K562 (cell line): ENCODE data around the gene ERBB3. TPM values are rescaled to one million over a fixed set of nuclear protein-coding genes. Genes with fewer than 3 reads are reported as not detected.

Experiments used
- EP300 ChIP-seq: IDR thresholded peaks from 2 replicates; pipeline ENCODE4 v1.6.1; 2012; ENCODE audit warnings: low read length, improper control_type of control experiment
- FOXA1 ChIP-seq: fragments of 450-650 bp; IDR thresholded peaks from 2 replicates; pipeline ENCODE4 v1.6.1; 2016; ENCODE audit warnings: mild to moderate bottlenecking, borderline replicate concordance
- HOMEZ ChIP-seq: fragments of 250-450 bp; sonication (Bioruptor Pico); IDR thresholded peaks from 2 replicates; pipeline ENCODE4 v1.4.0; 2020; ENCODE audit warnings: mild to moderate bottlenecking, moderate library complexity
- JUND ChIP-seq, 2 experiments: IDR thresholded peaks; 2 replicates in 1 of 2; 3 replicates in 1 of 2; pipeline ENCODE4 v1.6.1; 2011; ENCODE audit warnings: borderline replicate concordance in 2 of 2, low read depth in 2 of 2, low read length in 2 of 2, improper control_type of control experiment in 1 of 2, missing biosample characterization in 1 of 2, missing genetic modification characterization in 1 of 2, missing genetic modification reagents in 1 of 2
- MBD1 ChIP-seq: fragments of 250-450 bp; sonication (Bioruptor Pico); IDR thresholded peaks from 2 replicates; pipeline ENCODE4 v1.8.0; 2022; ENCODE audit warnings: inconsistent platforms
- MBD2 ChIP-seq: sonication (generic); IDR thresholded peaks from 2 replicates; pipeline ENCODE4 v1.6.1; 2016; ENCODE audit warnings: low read depth, borderline replicate concordance
- MXD1 ChIP-seq: fragments of 250-450 bp; sonication (Bioruptor Pico); IDR thresholded peaks from 2 replicates; pipeline ENCODE4 v1.8.0; 2021; ENCODE audit warnings: borderline replicate concordance, mild to moderate bottlenecking, moderate library complexity; ENCODE audit not compliant: poor library complexity, severe bottlenecking
- MXI1 ChIP-seq: IDR thresholded peaks from 2 replicates; pipeline ENCODE4 v1.6.1; 2011; ENCODE audit warnings: low read depth, mild to moderate bottlenecking, improper control_type of control experiment, low read length
- PCBP1 ChIP-seq: fragments of 200-400 bp; formaldehyde crosslinking; IDR thresholded peaks from 2 replicates; pipeline ENCODE4 v1.6.1; 2018; ENCODE audit warnings: mild to moderate bottlenecking, low read depth, low read length; ENCODE audit not compliant: poor library complexity, severe bottlenecking
- RREB1 ChIP-seq: fragments of 250-450 bp; sonication (Bioruptor Pico); IDR thresholded peaks from 2 replicates; pipeline ENCODE4 v1.4.0; 2020
- SRSF3 ChIP-seq: fragments of 200-400 bp; formaldehyde crosslinking; IDR thresholded peaks from 2 replicates; pipeline ENCODE4 v1.6.1; 2016; ENCODE audit warnings: mild to moderate bottlenecking, low read length, moderate library complexity; ENCODE audit not compliant: insufficient read depth
- TRIM28 ChIP-seq: fragments of 450-650 bp; IDR thresholded peaks from 2 replicates; pipeline ENCODE4 v1.6.1; 2017
- XRCC5 ChIP-seq: fragments of 200-400 bp; formaldehyde crosslinking; IDR thresholded peaks from 2 replicates; pipeline ENCODE4 v1.6.1; 2017; ENCODE audit warnings: low read depth, mild to moderate bottlenecking, low read length
- ZBTB9 ChIP-seq: fragments of 450-650 bp; formaldehyde crosslinking; IDR thresholded peaks from 2 replicates; pipeline ENCODE4 v1.4.0; 2020; ENCODE audit warnings: mild to moderate bottlenecking, moderate library complexity
- ZNF551 ChIP-seq: fragments of 250-450 bp; sonication (Bioruptor Pico); IDR thresholded peaks from 2 replicates; pipeline ENCODE4 v1.5.0; 2021; ENCODE audit warnings: mild to moderate bottlenecking, moderate library complexity
- polyA plus RNA-seq, 8 experiments: library from polyadenylated mRNA; depleted of rRNA in 4 of 8; stranded (reverse) in 5 of 8; unstranded in 3 of 8; fragments of >200 nt; fragmentation: Nextera tagmentation in 2 of 8; fragmentation: Illumina TruSeq in 1 of 8; extraction: Ambion mirVana in 2 of 8; extraction: Trizol in 1 of 8; gene quantifications; 2 replicates each; pipeline versions ENCODE4 v1.2.1 to v1.2.3, GENCODE V29; 2011 to 2014; ENCODE audit warnings: inconsistent platforms in 1 of 8, missing spikeins in 1 of 8
- total RNA-seq, 7 experiments: library from RNA; depleted of rRNA in 6 of 7; stranded (reverse); fragments of >200 nt in 6 of 7; fragmentation: Illumina TruSeq in 2 of 7; extraction: Trizol in 2 of 7; gene quantifications; 2 replicates each; pipeline versions ENCODE4 v1.2.1 to v1.2.3, GENCODE V29; 2011 to 2021; ENCODE audit warnings: low replicate concordance in 1 of 7

The ERBB3 gene
- total and polyA plus RNA-seq, 9 of the 15 experiments (the other 6 are each of a cell fraction or from before 2014, with no cell fraction given), result 1.5 to 5.4 (median 3.8) TPM

GRCh38 chr12:56129206-56129941 lies 49.4 kb downstream of the ERBB3 start (continued):
- TF ChIP-seq JUND (IDR thresholded peaks at IDR 0.05; ENCODE audit: borderline replicate concordance, low read depth, low read length) (no peak; the same call in 1 of the 2 replicates), JUND (tag; IDR thresholded peaks at IDR 0.05; ENCODE audit: borderline replicate concordance, low read depth, low read length) (peak; percentile 55; the same call in 1 of the 3 replicates), ZBTB9 (no peak), XRCC5 (no peak), HOMEZ (CRISPR knock-in tag) (0 out of 2 replicates have a peak, but pooled peaks have one; percentile 30), SRSF3 (no peak), MBD2 (peak; percentile 58; the same call in 1 of the 2 replicates), MXI1 (no peak), TRIM28 (0 out of 2 replicates have a peak, but pooled peaks have one; percentile 19), MXD1 (CRISPR knock-in tag) (no peak), FOXA1 (no peak), EP300 (peak; percentile 48), MBD1 (no peak), RREB1 (CRISPR knock-in tag) (0 out of 2 replicates have a peak, but pooled peaks have one; percentile 25), ZNF551 (no peak), PCBP1 (peak; percentile 55)
